Colonic mucosa (tissue), 4 donors: Measurements from ENCODE around the gene PRCP. TPM values are rescaled to one million over a fixed set of nuclear protein-coding genes. Genes with fewer than 3 reads are reported as not detected.

ENCODE experiments used
- DNase-seq: peaks from one replicate; pipeline ENCODE4 v3.0.0-alpha.2; 2020
- H3K27ac ChIP-seq: fragments of 200-600 bp; one replicate; pipeline ENCODE4 v1.8.0; 2021
- H3K27me3 ChIP-seq: fragments of 200-600 bp; one replicate; pipeline ENCODE4 v1.8.0; 2021
- H3K36me3 ChIP-seq: fragments of 200-600 bp; one replicate; pipeline ENCODE4 v1.8.0; 2021
- H3K4me1 ChIP-seq: fragments of 200-600 bp; one replicate; pipeline ENCODE4 v1.8.0; 2021; ENCODE audit warnings: mild to moderate bottlenecking
- H3K4me3 ChIP-seq: fragments of 200-600 bp; one replicate; pipeline ENCODE4 v1.8.0; 2021
- H3K9ac ChIP-seq, 2 donors: one replicate each; pipeline ENCODE4 v1.7.0; 2013; ENCODE audit warnings: control low read depth in 2 of 2, low read depth in 2 of 2, low read length in 2 of 2
- H3K9me3 ChIP-seq: fragments of 200-600 bp; one replicate; pipeline ENCODE4 v1.8.0; 2021
- intact Hi-C: fragments of 100-400 bp; cut with DNase I; formaldehyde crosslinking; loops from one replicate; pipeline ENCODE4 v1.14.1; 2022
- total RNA-seq, 2 donors: library from RNA; stranded (reverse); fragmentation: NEBNext Ultra II Directional in 1 of 2; extraction: Animal tissue kit (Norgen Biotek cat#: 25700) in 1 of 2; gene quantifications; one replicate each; pipeline ENCODE4 v1.2.1, GENCODE V29; 2021
- TF ChIP-seq, protein P1 (sequence below): fragments of 200-600 bp; IDR thresholded peaks from one replicate; pipeline ENCODE4 v1.8.0; 2022; ENCODE audit warnings: antibody characterized with exemption, mild to moderate bottlenecking
- donor health status: healthy.
- donor health status: DM: no; HTN: no; CAD: no.
- donor health status: DM: no; HTN: no; CAD: no.

PRCP gene
- total RNA-seq, 2 donors from 2014 or later, result 24.9 to 41.3 TPM

DNA sequence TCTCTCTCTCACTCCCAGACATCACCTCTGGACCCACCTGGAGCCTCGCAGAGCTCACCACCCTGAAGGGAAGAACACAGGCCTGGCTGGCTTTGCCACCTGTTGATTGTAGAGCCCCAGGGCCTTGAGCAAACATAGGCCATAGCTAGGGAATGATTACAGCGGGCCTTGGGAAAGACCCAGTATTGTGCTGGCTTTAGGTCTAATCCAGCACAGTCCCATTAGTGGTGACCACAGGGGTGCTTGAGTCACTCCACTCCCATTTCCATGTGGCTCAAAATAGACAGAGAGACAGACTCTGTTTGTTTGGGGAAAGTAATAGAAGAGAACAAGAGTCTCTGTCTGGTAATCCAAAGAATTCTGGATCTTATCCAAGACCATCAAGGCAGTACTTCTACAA lies 123.9 kb downstream of the PRCP start:
- DNase-seq, result no peak
- H3K4me1 ChIP-seq, result no peaks in the 10 kb centered on the region
- intact Hi-C loops, result no loop called here
- no peaks in the 10 kb centered on the region for H3K9me3 ChIP-seq
- TF ChIP-seq, protein P1, sequence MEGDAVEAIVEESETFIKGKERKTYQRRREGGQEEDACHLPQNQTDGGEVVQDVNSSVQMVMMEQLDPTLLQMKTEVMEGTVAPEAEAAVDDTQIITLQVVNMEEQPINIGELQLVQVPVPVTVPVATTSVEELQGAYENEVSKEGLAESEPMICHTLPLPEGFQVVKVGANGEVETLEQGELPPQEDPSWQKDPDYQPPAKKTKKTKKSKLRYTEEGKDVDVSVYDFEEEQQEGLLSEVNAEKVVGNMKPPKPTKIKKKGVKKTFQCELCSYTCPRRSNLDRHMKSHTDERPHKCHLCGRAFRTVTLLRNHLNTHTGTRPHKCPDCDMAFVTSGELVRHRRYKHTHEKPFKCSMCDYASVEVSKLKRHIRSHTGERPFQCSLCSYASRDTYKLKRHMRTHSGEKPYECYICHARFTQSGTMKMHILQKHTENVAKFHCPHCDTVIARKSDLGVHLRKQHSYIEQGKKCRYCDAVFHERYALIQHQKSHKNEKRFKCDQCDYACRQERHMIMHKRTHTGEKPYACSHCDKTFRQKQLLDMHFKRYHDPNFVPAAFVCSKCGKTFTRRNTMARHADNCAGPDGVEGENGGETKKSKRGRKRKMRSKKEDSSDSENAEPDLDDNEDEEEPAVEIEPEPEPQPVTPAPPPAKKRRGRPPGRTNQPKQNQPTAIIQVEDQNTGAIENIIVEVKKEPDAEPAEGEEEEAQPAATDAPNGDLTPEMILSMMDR, result no peak
- no peak overlapping the region for H3K4me3 ChIP-seq
- no peak overlapping the region for H3K27ac ChIP-seq
- no peaks in the 10 kb centered on the region for H3K27me3 ChIP-seq
- no peaks in the 10 kb centered on the region for H3K36me3 ChIP-seq
- no peak overlapping the region for H3K9ac ChIP-seq

DNA sequence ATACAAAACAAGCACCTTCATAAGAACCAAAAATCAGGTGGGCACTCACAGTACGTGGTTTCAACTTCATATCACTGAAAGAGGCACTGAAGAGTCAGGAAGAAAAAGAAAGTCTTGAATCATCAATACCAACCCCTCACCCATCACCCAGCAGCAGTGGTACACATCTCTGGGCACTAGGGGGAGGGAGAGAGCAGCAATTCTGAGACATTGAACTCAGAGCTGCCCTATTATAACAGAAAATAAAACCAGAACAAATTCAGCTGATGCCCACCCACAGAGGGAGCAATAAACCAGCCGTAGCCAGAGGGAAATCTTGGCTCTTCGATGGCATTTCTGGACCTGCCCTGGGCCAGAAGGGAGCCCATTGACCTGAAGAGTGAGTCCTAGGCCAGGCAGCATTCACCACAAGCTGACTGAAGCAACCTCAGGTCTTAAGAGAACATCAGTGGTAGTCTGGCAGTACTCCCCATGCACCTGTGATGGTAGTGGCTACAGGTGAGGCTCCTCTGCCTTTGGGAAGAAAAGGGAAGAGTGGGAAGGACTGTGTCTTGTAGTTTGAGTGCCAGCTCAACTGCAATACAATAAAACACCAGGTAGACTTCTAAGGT lies 124.4 kb downstream of the PRCP start:
- Histone ChIP-seq H3K4me3 (no peak overlapping the region), H3K27ac (no peak overlapping the region), H3K36me3 (no peaks in the 10 kb centered on the region), H3K9me3 (no peaks in the 10 kb centered on the region), H3K27me3 (no peaks in the 10 kb centered on the region), H3K9ac (no peak overlapping the region), H3K4me1 (no peaks in the 10 kb centered on the region)
- DNase-seq, result peak; percentile 32
- TF ChIP-seq, protein P1, result peak; percentile 60
- intact Hi-C loops, result no loop called here

DNA sequence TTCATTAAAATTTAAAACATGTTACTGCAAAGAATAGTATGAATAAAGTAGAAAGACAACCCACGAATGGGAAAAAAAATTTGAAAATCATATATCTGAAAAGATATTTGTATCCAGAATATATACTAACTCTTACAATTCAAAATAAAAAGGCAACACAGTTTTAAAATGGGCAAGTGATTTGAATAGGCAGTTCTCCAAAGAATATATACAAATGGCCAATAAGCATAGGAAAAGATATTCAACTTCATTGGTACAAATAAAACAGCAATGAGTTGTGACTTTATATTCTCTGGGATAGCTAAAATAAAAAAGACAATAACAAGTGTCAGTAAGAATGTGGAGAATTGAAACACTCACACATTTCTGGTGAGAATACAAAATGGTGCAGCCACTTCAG lies 125.0 kb downstream of the PRCP start:
- TF ChIP-seq, protein P1, result no peak
- H3K9ac ChIP-seq, result no peak overlapping the region
- no peaks in the 10 kb centered on the region for H3K36me3 ChIP-seq
- H3K27ac ChIP-seq, result no peak overlapping the region
- no peaks in the 10 kb centered on the region for H3K4me1 ChIP-seq
- intact Hi-C loops, result no loop called here
- no peak overlapping the region for H3K4me3 ChIP-seq
- H3K9me3 ChIP-seq, result no peaks in the 10 kb centered on the region
- DNase-seq, result no peak
- H3K27me3 ChIP-seq, result no peaks in the 10 kb centered on the region

Other genes with a start within 250 kb of the PRCP start
- under 1 TPM; 0.12 to 0.32 TPM for gene FAM181B, start 166.6 kb downstream of the PRCP start, total RNA-seq
- gene DDIAS, start 1.3 kb upstream of the PRCP start, total RNA-seq, result 1 to 10 TPM; 2.5 to 7.8 TPM
- 10 to 100 TPM in 1 of 2 donors, 1 to 10 TPM in 1; 6.3 to 16.9 TPM for gene RAB30, start 171.5 kb upstream of the PRCP start, total RNA-seq